ENCODE results near the gene KRT32. TPM values are rescaled to one million over a fixed set of nuclear protein-coding genes. Genes with fewer than 3 reads are reported as not detected.

The KRT32 gene
- total RNA-seq, 1 experiment from 2014 or later = 1.5 TPM

GRCh38 chr17:41511116-41511515 is 43.9 kb upstream of the KRT32 start:
- H4K20me1 ChIP-seq (ENCODE audit: low read length) = no peaks in the 10 kb centered on the region
- ATAC-seq (peak; percentile 57), DNase-seq (no peak)
- H3K9me3 ChIP-seq (ENCODE audit: low read length) = no peaks in the 10 kb centered on the region
- H3K27me3 ChIP-seq (ENCODE audit: low read length) = no peaks in the 10 kb centered on the region
- no peak overlapping the region for H2AFZ ChIP-seq (ENCODE audit: low read length)
- no peak overlapping the region for H3K4me3 ChIP-seq (ENCODE audit: low read length)
- H3F3A ChIP-seq (ENCODE audit: low read length, unreplicated experiment) = no peaks in the 10 kb centered on the region
- intact Hi-C loops (cut with micrococcal nuclease) = loop anchor here (10.0 kb wide), 1 partner anchor 706 kb away; no protein-coding TSS in a partner anchor
- no peak overlapping the region for H3K9ac ChIP-seq (ENCODE audit: low read length)
- ChIA-PET POLR2A (ENCODE audit: unreplicated experiment) (no interaction called here), CTCF (interaction anchor here (0.6 kb wide), 1 partner anchor 19 kb away, joined by 3 read pairs; no protein-coding TSS in a partner anchor)
- BruUV-seq (replicated peaks) = no TSS peak
- no peak overlapping the region for H3K27ac ChIP-seq (ENCODE audit: low read length)
- no peak for TF ChIP-seq CTCF (conservative IDR thresholded peaks at IDR 0.05; ENCODE audit: low read depth, low read length)
- no peak for TF ChIP-seq EZH2phosphoT487 (IDR thresholded peaks at IDR 0.05; ENCODE audit: borderline replicate concordance, low read length)
- no peak for TF ChIP-seq EZH2 (IDR thresholded peaks at IDR 0.05; ENCODE audit: low read length, unreplicated experiment)
- peaks cover 13% of the 10 kb centered on the region for H3K4me1 ChIP-seq (ENCODE audit: insufficient read depth, low read length)
- peaks cover 1% of the 10 kb centered on the region; the same call in 1 of the 2 replicates for H3K36me3 ChIP-seq (ENCODE audit: low read depth, low read length)
- H3K9me2 ChIP-seq (replicated peaks; ENCODE audit: low read length) = no peaks in the 10 kb centered on the region
- no peaks in the 10 kb centered on the region for H3K79me2 ChIP-seq (ENCODE audit: low read length)
- peak overlapping the region; percentile 32; the same call in 1 of the 2 replicates for H3K4me2 ChIP-seq (ENCODE audit: low read length)

- H3K79me2 ChIP-seq (ENCODE audit: low read length) = no peaks in the 10 kb centered on the region
Observed at GRCh38 chr17:41510251-41511065, 43.3 kb upstream of the KRT32 start.

More at GRCh38 chr17:41510251-41511065, 43.3 kb upstream of the KRT32 start:
- H3K27me3 ChIP-seq (ENCODE audit: low read length) = no peaks in the 10 kb centered on the region
- POLR2A ChIA-PET (ENCODE audit: unreplicated experiment) = interaction anchor here (0.7 kb wide), 1 partner anchor 253 kb away, joined by 3 read pairs; no protein-coding TSS in a partner anchor
- no peaks in the 10 kb centered on the region for H3K36me3 ChIP-seq (ENCODE audit: low read depth, low read length)
- H3K9ac ChIP-seq (ENCODE audit: low read length) = no peak overlapping the region
- no peaks in the 10 kb centered on the region for H3K9me2 ChIP-seq (replicated peaks; ENCODE audit: low read length)
- intact Hi-C loops (cut with micrococcal nuclease) = loop anchor here (10.0 kb wide), 1 partner anchor 706 kb away; no protein-coding TSS in a partner anchor
- no TSS peak for BruUV-seq (replicated peaks)
- no peaks in the 10 kb centered on the region for H3F3A ChIP-seq (ENCODE audit: low read length, unreplicated experiment)
- ATAC-seq (peak; percentile 15; the same call in 1 of the 2 replicates), DNase-seq (no peak)
- no peak overlapping the region for H3K4me3 ChIP-seq (ENCODE audit: low read length)
- H3K4me2 ChIP-seq (ENCODE audit: low read length) = peak overlapping the region; percentile 32; the same call in 1 of the 2 replicates
- no peaks in the 10 kb centered on the region for H4K20me1 ChIP-seq (ENCODE audit: low read length)
- peaks cover 13% of the 10 kb centered on the region for H3K4me1 ChIP-seq (ENCODE audit: insufficient read depth, low read length)
- no peaks in the 10 kb centered on the region for H3K9me3 ChIP-seq (ENCODE audit: low read length)
- CTCF ChIA-PET = interaction anchor here (0.6 kb wide), 1 partner anchor 20 kb away, joined by 3 read pairs; no protein-coding TSS in a partner anchor
- H2AFZ ChIP-seq (ENCODE audit: low read length) = no peak overlapping the region
- TF ChIP-seq CTCF (conservative IDR thresholded peaks at IDR 0.05; ENCODE audit: low read depth, low read length) = no peak
- no peak overlapping the region for H3K27ac ChIP-seq (ENCODE audit: low read length)
